Natural killer cell (primary cell): ENCODE measurements around the gene LIMK2. TPM values are rescaled to one million over a fixed set of nuclear protein-coding genes. Genes with fewer than 3 reads are reported as not detected.

Source experiments
- ATAC-seq, 3 donors: fragments of 150-1000 bp in 2 of 3; fragments of 200-7000 bp in 1 of 3; cut with Tn5 transposase; 1 replicate in 1 of 3; 2 replicates in 2 of 3; pipeline ENCODE4 v1.10.0; 2021; ENCODE audit warnings: mild to moderate bottlenecking in 2 of 3, moderate library complexity in 2 of 3
- DNase-seq, 2 donors: peaks; one replicate each; pipeline versions ENCODE4 v3.0.0 to v3.0.0-alpha.2; 2013 to 2021; ENCODE audit warnings: mixed read lengths in 1 of 2
- H3K27ac ChIP-seq: one replicate; pipeline ENCODE4 v1.5.1; 2013; ENCODE audit warnings: mild to moderate bottlenecking, low read length
- H3K27me3 ChIP-seq: one replicate; pipeline ENCODE4 v1.6.1; 2013; ENCODE audit warnings: low read length; ENCODE audit not compliant: control insufficient read depth, insufficient read depth
- H3K36me3 ChIP-seq: one replicate; pipeline ENCODE4 v1.6.1; 2013; ENCODE audit warnings: low read length; ENCODE audit not compliant: control insufficient read depth, insufficient read depth
- H3K4me1 ChIP-seq: one replicate; pipeline ENCODE4 v1.6.1; 2013; ENCODE audit warnings: low read length; ENCODE audit not compliant: control insufficient read depth, insufficient read depth
- H3K4me3 ChIP-seq: one replicate; pipeline ENCODE4 v1.5.1; 2013; ENCODE audit warnings: low read length
- H3K9me3 ChIP-seq: one replicate; pipeline ENCODE4 v1.6.1; 2013; ENCODE audit warnings: low read length; ENCODE audit not compliant: control insufficient read depth, insufficient read depth
- H3K27ac Mint-ChIP-seq, 2 donors: one replicate each; pipeline ENCODE4 v1.8.0; 2022; ENCODE audit warnings: mild to moderate bottlenecking in 2 of 2, mixed read lengths in 2 of 2, moderate library complexity in 1 of 2
- H3K27me3 Mint-ChIP-seq, 2 donors: one replicate each; pipeline ENCODE4 v1.8.0; 2022; ENCODE audit warnings: low read depth in 2 of 2, mixed read lengths in 2 of 2
- H3K36me3 Mint-ChIP-seq: one replicate; pipeline ENCODE4 v1.8.0; 2022; ENCODE audit warnings: mixed read lengths
- H3K4me1 Mint-ChIP-seq, 2 donors: one replicate each; pipeline ENCODE4 v1.8.0; 2022; ENCODE audit warnings: mixed read lengths in 2 of 2
- H3K4me3 Mint-ChIP-seq: one replicate; pipeline ENCODE4 v1.8.0; 2022; ENCODE audit warnings: mild to moderate bottlenecking, moderate library complexity, mixed read lengths
- H3K9me3 Mint-ChIP-seq, 2 donors: one replicate each; pipeline ENCODE4 v1.8.0; 2022; ENCODE audit warnings: mixed read lengths in 2 of 2
- CTCF ChIP-seq: fragments of 200-600 bp; IDR thresholded peaks from one replicate; pipeline ENCODE4 v1.8.0; 2022; ENCODE audit warnings: antibody characterized with exemption
- WGBS: methylation state at CpG from one replicate; pipeline ENCODE4 v1.1.7; 2013; ENCODE audit warnings: missing lambda C conversion rate; ENCODE audit not compliant: insufficient coverage; 5-methylcytosine and 5-hydroxymethylcytosine counted together
- intact Hi-C: fragments of 100-400 bp; cut with micrococcal nuclease; formaldehyde crosslinking; loops from one replicate; pipeline ENCODE4 v1.14.2; 2022
- total RNA-seq, 4 donors: library from RNA; stranded (reverse); fragments of 120-200 nt in 1 of 4; gene quantifications; one replicate each; pipeline versions ENCODE4 v1.2.3 to v1.2.4, GENCODE V29; 2013 to 2022

Gene LIMK2
- total RNA-seq, 3 donors from 2014 or later (not counting 1 experiment from before 2014, with no cell fraction given), result 17.2 to 28.6 (median 19.1) TPM

GRCh38 chr22:31246687-31247086 is 34.6 kb downstream of the LIMK2 start:
- DNase-seq (no peak), ATAC-seq (no peak)
- Histone ChIP-seq H3K4me3 (no peak overlapping the region), H3K27ac (no peak overlapping the region), H3K36me3 (peaks cover 2% of the 10 kb centered on the region), H3K4me1 (peaks cover 12% of the 10 kb centered on the region), H3K27me3 (no peaks in the 10 kb centered on the region), H3K9me3 (no peaks in the 10 kb centered on the region)
- WGBS, result no CpG with 5 or more reads among the region's 2 CpGs
- no peak for TF ChIP-seq CTCF
- intact Hi-C loops, result no loop called here
- Mint-ChIP-seq H3K36me3 (no peaks in the 10 kb centered on the region), H3K4me3 (no peak overlapping the region), H3K27ac (no peak overlapping the region), H3K9me3 (no peaks in the 10 kb centered on the region), H3K4me1 (peaks cover 9 to 10% of the 10 kb centered on the region in 2 donors), H3K27me3 (no peaks in the 10 kb centered on the region)

DNA sequence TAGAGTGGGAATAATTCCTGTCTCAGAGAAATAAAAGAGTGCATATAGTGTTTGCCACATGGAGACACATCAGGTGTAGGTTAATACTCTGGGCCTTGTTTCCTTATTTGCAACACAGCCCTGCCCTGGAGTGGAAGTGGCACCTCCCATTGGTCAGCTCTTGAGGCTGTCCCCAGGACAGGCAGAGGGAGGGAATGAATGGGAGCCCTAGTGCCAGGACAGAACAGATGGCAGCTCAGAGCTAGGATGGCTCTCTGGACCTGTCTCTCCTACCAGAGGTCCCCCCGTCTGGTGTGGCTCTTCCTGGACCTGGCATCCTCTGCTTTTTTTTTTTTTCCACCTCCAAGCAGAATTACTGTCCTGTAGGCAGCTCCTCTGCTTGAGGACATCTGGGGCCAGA is 35.6 kb downstream of the LIMK2 start:
- intact Hi-C loops, result no loop called here
- H3K36me3 ChIP-seq, result peaks cover 2% of the 10 kb centered on the region
- H3K27me3 Mint-ChIP-seq, result no peaks in the 10 kb centered on the region
- H3K27me3 ChIP-seq, result no peaks in the 10 kb centered on the region
- H3K4me3 ChIP-seq, result no peak overlapping the region
- peaks cover 9 to 10% of the 10 kb centered on the region in 2 donors for H3K4me1 Mint-ChIP-seq
- H3K36me3 Mint-ChIP-seq, result no peaks in the 10 kb centered on the region
- ATAC-seq (peak in 1 of 3 donors; percentile 14), DNase-seq (no peak)
- H3K27ac ChIP-seq, result no peak overlapping the region
- H3K27ac Mint-ChIP-seq, result peak overlapping the region in 1 of 2 donors; percentile 65
- TF ChIP-seq CTCF, result no peak
- peaks cover 12% of the 10 kb centered on the region for H3K4me1 ChIP-seq
- H3K9me3 ChIP-seq, result no peaks in the 10 kb centered on the region
- H3K4me3 Mint-ChIP-seq, result peak overlapping the region; percentile 76
- 62% methylated on average over 1 of the region's 1 CpG for WGBS
- no peaks in the 10 kb centered on the region for H3K9me3 Mint-ChIP-seq

DNA sequence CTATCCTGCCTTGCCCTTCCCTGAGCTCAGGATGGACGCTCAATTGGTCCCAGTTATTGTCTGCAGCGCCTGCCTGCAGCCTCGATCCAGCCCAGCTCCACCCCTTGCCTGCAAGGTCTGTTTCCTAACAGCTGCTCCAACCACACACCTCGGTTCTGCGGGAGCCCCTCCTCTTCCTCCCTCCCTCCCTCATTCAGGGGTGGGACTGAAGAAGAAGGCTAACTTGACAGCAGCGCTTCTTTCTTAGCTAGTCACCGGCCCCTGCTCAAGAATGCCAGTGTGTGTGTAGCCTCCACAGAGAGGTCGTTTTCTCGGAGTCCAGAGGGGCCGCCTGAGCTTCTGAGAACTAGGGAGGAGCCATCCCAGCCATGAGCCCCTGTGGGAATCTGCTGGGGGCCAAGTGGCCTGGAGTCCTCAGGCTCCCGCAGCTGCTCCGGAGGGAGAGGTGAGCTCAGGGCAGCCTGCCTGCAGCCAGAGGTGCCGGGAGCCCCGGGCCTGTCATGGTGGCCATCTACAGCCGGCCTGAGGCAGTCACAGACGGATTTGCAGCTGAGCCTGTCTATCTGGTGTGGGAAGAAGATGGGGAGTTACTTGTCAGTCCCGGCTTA is 36.1 kb downstream of the LIMK2 start:
- peak; percentile 90 to 100 (median 99) for ATAC-seq
- peak in 1 of 2 donors; percentile 83 for DNase-seq
- intact Hi-C loops, result no loop called here
- Histone ChIP-seq H3K4me1 (peaks cover 12% of the 10 kb centered on the region), H3K27ac (no peak overlapping the region), H3K36me3 (peaks cover 2% of the 10 kb centered on the region), H3K9me3 (no peaks in the 10 kb centered on the region), H3K27me3 (no peaks in the 10 kb centered on the region), H3K4me3 (no peak overlapping the region)
- Mint-ChIP-seq H3K4me1 (peaks cover 9 to 10% of the 10 kb centered on the region in 2 donors), H3K36me3 (no peaks in the 10 kb centered on the region), H3K27me3 (no peaks in the 10 kb centered on the region), H3K27ac (peak overlapping the region in 1 of 2 donors; percentile 65), H3K4me3 (peak overlapping the region; percentile 76), H3K9me3 (no peaks in the 10 kb centered on the region)
- WGBS, result 46% methylated on average over 17 of the region's 17 CpGs
- no peak for TF ChIP-seq CTCF
